ENCODE results near the gene ELP4.

ELP4 gene

GRCh38 chr11:31582697-31583096, 73.1 kb downstream of the ELP4 start:
- ChIA-PET POLR2A (ENCODE audit: low non-redundant PET) (no interaction called here), CTCF (no interaction called here)
- TF ChIP-seq CTCF (conservative IDR thresholded peaks at IDR 0.05; ENCODE audit: low read depth): no peak
- no peak overlapping the region for H3K27ac ChIP-seq
- DNase-seq (ENCODE audit: low spot score): no peak

- H3K27ac ChIP-seq: no peak overlapping the region
- POLR2A ChIA-PET (ENCODE audit: low non-redundant PET): no interaction called here
- CTCF ChIA-PET: no interaction called here
- DNase-seq (ENCODE audit: low spot score): no peak
- no peak for TF ChIP-seq CTCF (conservative IDR thresholded peaks at IDR 0.05; ENCODE audit: low read depth)
Measured at GRCh38 chr11:31598454-31598853, 88.9 kb downstream of the ELP4 start.

- ChIA-PET POLR2A (ENCODE audit: low non-redundant PET) (no interaction called here), CTCF (no interaction called here)
- DNase-seq (ENCODE audit: low spot score): no peak
- no peak overlapping the region for H3K27ac ChIP-seq
- no peak for TF ChIP-seq CTCF (conservative IDR thresholded peaks at IDR 0.05; ENCODE audit: low read depth)
Measured at GRCh38 chr11:31601635-31602282, 92.2 kb downstream of the ELP4 start.

- CTCF ChIA-PET: no interaction called here
- DNase-seq (ENCODE audit: low spot score): no peak
- POLR2A ChIA-PET (ENCODE audit: low non-redundant PET): no interaction called here
- TF ChIP-seq CTCF (conservative IDR thresholded peaks at IDR 0.05; ENCODE audit: low read depth): no peak
- no peak overlapping the region for H3K27ac ChIP-seq
Measured at GRCh38 chr11:31606893-31607292, 97.3 kb downstream of the ELP4 start.

- POLR2A ChIA-PET (ENCODE audit: low non-redundant PET): no interaction called here
- CTCF ChIA-PET: no interaction called here
- no peak for DNase-seq (ENCODE audit: low spot score)
- TF ChIP-seq CTCF (conservative IDR thresholded peaks at IDR 0.05; ENCODE audit: low read depth): no peak
- H3K27ac ChIP-seq: no peak overlapping the region
Measured at GRCh38 chr11:31607914-31608313, 98.3 kb downstream of the ELP4 start.

- no peak overlapping the region for H3K27ac ChIP-seq
- TF ChIP-seq CTCF (conservative IDR thresholded peaks at IDR 0.05; ENCODE audit: low read depth): no peak
- POLR2A ChIA-PET (ENCODE audit: low non-redundant PET): no interaction called here
- DNase-seq (ENCODE audit: low spot score): no peak
- CTCF ChIA-PET: no interaction called here
Measured at GRCh38 chr11:31608995-31609394, 99.4 kb downstream of the ELP4 start.

- ChIA-PET CTCF (no interaction called here), POLR2A (ENCODE audit: low non-redundant PET) (no interaction called here)
- TF ChIP-seq CTCF (conservative IDR thresholded peaks at IDR 0.05; ENCODE audit: low read depth): no peak
- no peak overlapping the region for H3K27ac ChIP-seq
- no peak for DNase-seq (ENCODE audit: low spot score)
Measured at GRCh38 chr11:31610544-31610943, 101.0 kb downstream of the ELP4 start.
